Lower lobe of right lung (tissue), 2 donors: ENCODE data around the gene RERG. TPM values are rescaled to one million over a fixed set of nuclear protein-coding genes. Genes with fewer than 3 reads are reported as not detected.

Experiments used
- ATAC-seq, 2 donors: fragments of 200-7000 bp; cut with Tn5 transposase; one replicate each; pipeline ENCODE4 v1.9.1; 2020 to 2022; ENCODE audit warnings: mild to moderate bottlenecking in 2 of 2, moderate library complexity in 2 of 2
- DNase-seq: peaks from one replicate; pipeline ENCODE4 v3.0.0-alpha.2; 2020
- H3K27ac ChIP-seq: fragments of 200-600 bp; one replicate; pipeline ENCODE4 v1.8.0; 2022
- H3K27me3 ChIP-seq: fragments of 200-600 bp; one replicate; pipeline ENCODE4 v1.8.0; 2022; ENCODE audit warnings: low read depth
- H3K36me3 ChIP-seq: fragments of 200-600 bp; one replicate; pipeline ENCODE4 v1.8.0; 2022; ENCODE audit warnings: mild to moderate bottlenecking
- H3K4me1 ChIP-seq: fragments of 200-600 bp; one replicate; pipeline ENCODE4 v1.8.0; 2022
- H3K4me3 ChIP-seq: fragments of 200-600 bp; one replicate; pipeline ENCODE4 v1.8.0; 2022; ENCODE audit warnings: mild to moderate bottlenecking
- H3K9me3 ChIP-seq: fragments of 200-600 bp; one replicate; pipeline ENCODE4 v1.8.0; 2022
- CTCF ChIP-seq: fragments of 200-600 bp; IDR thresholded peaks from one replicate; pipeline ENCODE4 v1.8.0; 2022; ENCODE audit warnings: antibody characterized with exemption, mild to moderate bottlenecking
- intact Hi-C: fragments of 100-400 bp; cut with DNase I; formaldehyde crosslinking; loops from one replicate; pipeline ENCODE4 v1.11.0; 2022
- total RNA-seq: library from RNA; stranded (reverse); fragmentation: NEBNext Ultra II Directional; extraction: Animal tissue kit (Norgen Biotek cat#: 25700); gene quantifications from one replicate; pipeline ENCODE4 v1.2.1, GENCODE V29; 2021
- donor health status: DM: no; HTN: yes; CAD: no; lungs with severe emphysema.

The RERG gene
- total RNA-seq, 1 donor from 2014 or later = 9.0 TPM

GRCh38 chr12:15208140-15208539, 13.1 kb downstream of the RERG start:
- H3K36me3 ChIP-seq = no peaks in the 10 kb centered on the region
- peak overlapping the region; percentile 61 for H3K27ac ChIP-seq
- H3K27me3 ChIP-seq = no peaks in the 10 kb centered on the region
- DNase-seq = no peak
- intact Hi-C loops = no loop called here
- ATAC-seq = no peak
- TF ChIP-seq CTCF = no peak
- H3K9me3 ChIP-seq = no peaks in the 10 kb centered on the region
- H3K4me3 ChIP-seq = no peak overlapping the region
- no peaks in the 10 kb centered on the region for H3K4me1 ChIP-seq

GRCh38 chr12:15206831-15207389, 14.3 kb downstream of the RERG start:
- no peak for TF ChIP-seq CTCF
- DNase-seq = no peak

GRCh38 chr12:15206338-15206737, 14.9 kb downstream of the RERG start:
- intact Hi-C loops = no loop called here

More at GRCh38 chr12:15206831-15207389, 14.3 kb downstream of the RERG start:
- peak overlapping the region; percentile 14 for H3K27ac ChIP-seq
- ATAC-seq = no peak
- no peaks in the 10 kb centered on the region for H3K27me3 ChIP-seq
- H3K4me1 ChIP-seq = no peaks in the 10 kb centered on the region
- H3K36me3 ChIP-seq = no peaks in the 10 kb centered on the region
- no peaks in the 10 kb centered on the region for H3K9me3 ChIP-seq
- intact Hi-C loops = no loop called here
- no peak overlapping the region for H3K4me3 ChIP-seq

GRCh38 chr12:15205341-15206010, 15.7 kb downstream of the RERG start:
- Histone ChIP-seq H3K27ac (peak overlapping the region; percentile 19), H3K27me3 (no peaks in the 10 kb centered on the region), H3K9me3 (no peaks in the 10 kb centered on the region), H3K4me1 (no peaks in the 10 kb centered on the region), H3K36me3 (no peaks in the 10 kb centered on the region), H3K4me3 (no peak overlapping the region)
- DNase-seq = no peak
- intact Hi-C loops = no loop called here
- TF ChIP-seq CTCF = no peak
- ATAC-seq = no peak

More at GRCh38 chr12:15206338-15206737, 14.9 kb downstream of the RERG start:
- DNase-seq (no peak), ATAC-seq (no peak)
- H3K27ac ChIP-seq = peak overlapping the region; percentile 38
- TF ChIP-seq CTCF = no peak
- no peaks in the 10 kb centered on the region for H3K9me3 ChIP-seq
- H3K4me1 ChIP-seq = no peaks in the 10 kb centered on the region
- H3K27me3 ChIP-seq = no peaks in the 10 kb centered on the region
- H3K4me3 ChIP-seq = no peak overlapping the region
- H3K36me3 ChIP-seq = no peaks in the 10 kb centered on the region

GRCh38 chr12:15201456-15201855, 19.8 kb downstream of the RERG start:
- ATAC-seq = no peak
- Histone ChIP-seq H3K4me1 (no peaks in the 10 kb centered on the region), H3K27ac (no peak overlapping the region), H3K36me3 (no peaks in the 10 kb centered on the region), H3K9me3 (no peaks in the 10 kb centered on the region), H3K27me3 (no peaks in the 10 kb centered on the region), H3K4me3 (no peak overlapping the region)
- intact Hi-C loops = no loop called here
- TF ChIP-seq CTCF = no peak
- DNase-seq = no peak
